Gastrocnemius medialis (tissue), 4 donors: ENCODE data around the gene DDR1. TPM values are rescaled to one million over a fixed set of nuclear protein-coding genes. Genes with fewer than 3 reads are reported as not detected.

Source experiments
- ATAC-seq, 2 donors: fragments of 150-250 bp; one replicate each; pipeline ENCODE4 v1.9.1; 2016
- DNase-seq, 2 donors: peaks; one replicate each; pipeline ENCODE4 v3.0.0-alpha.2; 2019
- H3K27ac ChIP-seq, 4 donors: fragments of 200-600 bp; sonication (generic); 1 replicate in 1 of 4; 2 replicates in 3 of 4; pipeline ENCODE4 v1.5.1; 2016 to 2018; ENCODE audit warnings: mild to moderate bottlenecking in 2 of 4, moderate library complexity in 1 of 4
- H3K27me3 ChIP-seq, 3 donors: fragments of 200-600 bp; sonication (generic) in 2 of 3; 1 replicate in 1 of 3; 2 replicates in 2 of 3; pipeline versions ENCODE4 v1.5.1 to v1.6.0; 2016 to 2019; ENCODE audit warnings: mild to moderate bottlenecking in 1 of 3, moderate library complexity in 1 of 3
- H3K36me3 ChIP-seq, 2 donors: fragments of 200-600 bp; sonication (generic) in 1 of 2; one replicate each; pipeline ENCODE4 v1.5.1; 2017 to 2018
- H3K4me1 ChIP-seq, 2 donors: fragments of 200-600 bp; sonication (generic) in 1 of 2; one replicate each; pipeline ENCODE4 v1.5.1; 2016 to 2017; ENCODE audit warnings: mild to moderate bottlenecking in 2 of 2
- H3K4me3 ChIP-seq, 4 donors: fragments of 200-600 bp; sonication (generic) in 3 of 4; 1 replicate in 1 of 4; 2 replicates in 3 of 4; pipeline ENCODE4 v1.5.1; 2016 to 2019; ENCODE audit warnings: mild to moderate bottlenecking in 2 of 4
- H3K9me3 ChIP-seq, 3 donors: fragments of 200-600 bp; sonication (generic) in 2 of 3; 1 replicate in 1 of 3; 2 replicates in 2 of 3; pipeline ENCODE4 v1.5.1; 2016 to 2019
- CTCF ChIP-seq, 5 experiments: fragments of 450-650 bp in 3 of 5; fragments of 200-600 bp in 2 of 5; sonication (generic) in 2 of 5; IDR thresholded peaks in 4 of 5; conservative IDR thresholded peaks in 1 of 5; 1 replicate in 4 of 5; 2 replicates in 1 of 5; pipeline ENCODE4 v1.5.1; 2016 to 2019; ENCODE audit warnings: antibody characterized with exemption in 5 of 5, mild to moderate bottlenecking in 3 of 5, moderate library complexity in 3 of 5
- POLR2A ChIP-seq, 2 donors: fragments of 450-650 bp; IDR thresholded peaks; one replicate each; pipeline ENCODE4 v1.6.1; 2017; ENCODE audit warnings: antibody characterized with exemption in 2 of 2, mild to moderate bottlenecking in 2 of 2, moderate library complexity in 2 of 2
- in situ Hi-C, 4 donors: fragments of 200-750 bp; cut with MboI; loops; one replicate each; pipeline versions ENCODE4 v1.15.0 to v1.8.0; 2017; ENCODE audit warnings: low sequenced_read_pairs in 4 of 4
- intact Hi-C: fragments of 100-400 bp; cut with DNase I; formaldehyde crosslinking; loops from one replicate; pipeline ENCODE4 v1.15.1; 2023; ENCODE audit warnings: low total_unique reads
- microRNA-seq, 2 donors: library from miRNA; unstranded; fragments of <30 nt; microRNA quantifications; one replicate each; pipeline ENCODE4, GENCODE V29; 2016; ENCODE audit warnings: borderline replicate concordance in 2 of 2
- total RNA-seq, 4 donors: library from RNA; depleted of rRNA; stranded (reverse); fragments of >200 nt; gene quantifications; one replicate each; pipeline versions ENCODE4 v1.1.0 to v1.2.3, GENCODE V29; 2016

DDR1 gene
- total RNA-seq, 4 donors from 2014 or later = 20.0 to 62.2 (median 59.3) TPM

GRCh38 chr6:30944051-30944450 lies 59.7 kb downstream of the DDR1 start:
- H3K36me3 ChIP-seq = no peaks in the 10 kb centered on the region
- DNase-seq (no peak), ATAC-seq (no peak)
- no peaks in the 10 kb centered on the region for H3K4me1 ChIP-seq
- H3K27me3 ChIP-seq = peaks cover 0 to 9% (median 0%) of the 10 kb centered on the region in 3 donors
- intact Hi-C loops (no loop called here), in situ Hi-C loops (no loop called here)
- H3K9me3 ChIP-seq = no peaks in the 10 kb centered on the region
- TF ChIP-seq POLR2A (IDR thresholded peaks at IDR 0.05) = no peak
- TF ChIP-seq CTCF (IDR thresholded peaks at IDR 0.05 in 4 of 5, conservative IDR thresholded peaks at IDR 0.05 in 1 of 5) = no peak
- H3K4me3 ChIP-seq = no peak overlapping the region
- H3K27ac ChIP-seq = no peak overlapping the region

- H3K9me3 ChIP-seq = no peaks in the 10 kb centered on the region
- H3K4me1 ChIP-seq = no peaks in the 10 kb centered on the region
- H3K27me3 ChIP-seq = peaks cover 0 to 9% (median 0%) of the 10 kb centered on the region in 3 donors
- no peaks in the 10 kb centered on the region for H3K36me3 ChIP-seq
- intact Hi-C loops = no loop called here
- ATAC-seq (no peak), DNase-seq (no peak)
- TF ChIP-seq POLR2A (IDR thresholded peaks at IDR 0.05) (no peak), CTCF (IDR thresholded peaks at IDR 0.05 in 4 of 5, conservative IDR thresholded peaks at IDR 0.05 in 1 of 5) (no peak)
- no peak overlapping the region for H3K4me3 ChIP-seq
- H3K27ac ChIP-seq = no peak overlapping the region
- in situ Hi-C loops = no loop called here
Observed at GRCh38 chr6:30945281-30945680, 61.0 kb downstream of the DDR1 start.

- Histone ChIP-seq H3K4me3 (no peak overlapping the region), H3K27ac (no peak overlapping the region), H3K36me3 (no peaks in the 10 kb centered on the region), H3K9me3 (no peaks in the 10 kb centered on the region), H3K27me3 (peaks cover 0 to 9% (median 0%) of the 10 kb centered on the region in 3 donors), H3K4me1 (no peaks in the 10 kb centered on the region)
- ATAC-seq = no peak
- no peak for DNase-seq
- in situ Hi-C loops (no loop called here), intact Hi-C loops (no loop called here)
- TF ChIP-seq POLR2A (IDR thresholded peaks at IDR 0.05) (no peak), CTCF (IDR thresholded peaks at IDR 0.05 in 4 of 5, conservative IDR thresholded peaks at IDR 0.05 in 1 of 5) (no peak)
Observed at GRCh38 chr6:30947231-30947630, 62.9 kb downstream of the DDR1 start.

GRCh38 chr6:30948811-30949210 lies 64.5 kb downstream of the DDR1 start:
- no peak overlapping the region for H3K4me3 ChIP-seq
- DNase-seq (no peak), ATAC-seq (no peak)
- no peaks in the 10 kb centered on the region for H3K36me3 ChIP-seq
- no peak for TF ChIP-seq CTCF (IDR thresholded peaks at IDR 0.05 in 4 of 5, conservative IDR thresholded peaks at IDR 0.05 in 1 of 5)
- no peak for TF ChIP-seq POLR2A (IDR thresholded peaks at IDR 0.05)
- H3K4me1 ChIP-seq = no peaks in the 10 kb centered on the region
- no peaks in the 10 kb centered on the region for H3K9me3 ChIP-seq
- no peaks in the 10 kb centered on the region for H3K27me3 ChIP-seq
- intact Hi-C loops (no loop called here), in situ Hi-C loops (no loop called here)
- H3K27ac ChIP-seq = no peak overlapping the region

Small RNA genes lying within 50 kb of the gene (microRNA-seq; reads per million reads assigned to microRNA genes)
- 0 to 3.4 reads per million in 2 donors for gene MIR4640

Other genes starting within 250 kb of the DDR1 start
- 10 to 100 TPM; 11.2 to 24.9 (median 19.8) TPM for gene C6orf136, start 237.4 kb upstream of the DDR1 start, total RNA-seq
- gene DHX16, start 211.5 kb upstream of the DDR1 start, total RNA-seq = 10 to 100 TPM; 39.1 to 74.8 (median 49.4) TPM
- gene PPP1R18, start 197.9 kb upstream of the DDR1 start, total RNA-seq = 10 to 100 TPM in 3 of 4 donors, 1 to 10 TPM in 1; 4.4 to 16.9 (median 12.4) TPM
- gene NRM, start 193.5 kb upstream of the DDR1 start, total RNA-seq = 1 to 10 TPM in 3 of 4 donors, under 1 TPM in 1; 0.32 to 2.0 (median 1.4) TPM
- 1 to 10 TPM; 3.6 to 8.9 (median 6.2) TPM for gene MDC1, start 167.2 kb upstream of the DDR1 start, total RNA-seq
- gene TUBB, start 164.2 kb upstream of the DDR1 start, total RNA-seq = 100 to 1,000 TPM in 3 of 4 donors, 10 to 100 TPM in 1; 79.7 to 294 (median 193) TPM
- 100 to 1,000 TPM in 3 of 4 donors, 10 to 100 TPM in 1; 96.9 to 127 (median 117) TPM for gene FLOT1, start 141.8 kb upstream of the DDR1 start, total RNA-seq
- gene IER3, start 140.0 kb upstream of the DDR1 start, total RNA-seq = 1 to 10 TPM in 3 of 4 donors, under 1 TPM in 1; 0.24 to 2.0 (median 1.4) TPM
- 10 to 100 TPM in 1 of 4 donors, 1 to 10 TPM in 3; 5.7 to 20.7 (median 7.5) TPM for gene GTF2H4, start 23.7 kb downstream of the DDR1 start, total RNA-seq
- 10 to 100 TPM; 16.0 to 38.5 (median 19.3) TPM for gene VARS2, start 29.7 kb downstream of the DDR1 start, total RNA-seq
- not detected for gene SFTA2, start 47.7 kb downstream of the DDR1 start, total RNA-seq
- gene MUCL3, start 56.5 kb downstream of the DDR1 start, total RNA-seq = not detected
- gene MUC21, start 99.2 kb downstream of the DDR1 start, total RNA-seq = not detected
- under 1 TPM; 0.05 to 0.36 (median 0.18) TPM for gene MUC22, start 126.0 kb downstream of the DDR1 start, total RNA-seq
- gene C6orf15, start 228.1 kb downstream of the DDR1 start, total RNA-seq = not detected
- gene PSORS1C1, start 230.3 kb downstream of the DDR1 start, total RNA-seq = not detected
- not detected for gene CDSN, start 235.9 kb downstream of the DDR1 start, total RNA-seq